ENCODE data around the gene TMEM266.

The TMEM266 gene

DNA sequence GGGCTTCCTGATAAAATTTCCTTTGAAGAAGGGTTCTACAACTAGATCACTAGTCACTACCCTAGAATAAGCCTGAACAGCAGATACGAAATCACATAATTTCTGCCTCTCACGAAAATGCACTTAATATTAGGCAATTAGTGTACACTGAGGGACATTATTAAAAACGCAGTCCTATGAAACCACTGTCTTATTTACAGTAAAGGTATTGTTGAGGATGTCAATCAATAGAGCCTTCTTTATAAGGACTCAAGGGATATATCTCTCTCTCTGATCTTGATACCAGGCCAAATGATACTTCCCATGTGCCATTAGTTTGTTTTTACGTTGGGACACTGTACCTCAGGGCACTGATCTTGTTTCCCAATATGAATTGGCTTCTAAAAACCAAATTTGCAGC is 191.9 kb downstream of the TMEM266 start:
- TF ChIP-seq ZNF214 (tag by site-specific recombination; IDR thresholded peaks at IDR 0.05; ENCODE audit: borderline replicate concordance) (peak; percentile 96), ZBTB8A (tag by site-specific recombination; IDR thresholded peaks at IDR 0.05) (no peak), ZNF394 (tag by site-specific recombination; IDR thresholded peaks at IDR 0.05; ENCODE audit: borderline replicate concordance) (no peak), HOXC10 (CRISPR knock-in tag; IDR thresholded peaks at IDR 0.05) (no peak), ZFP69B (tag by site-specific recombination; IDR thresholded peaks at IDR 0.05) (no peak)
- TF ChIP-seq, protein P1, sequence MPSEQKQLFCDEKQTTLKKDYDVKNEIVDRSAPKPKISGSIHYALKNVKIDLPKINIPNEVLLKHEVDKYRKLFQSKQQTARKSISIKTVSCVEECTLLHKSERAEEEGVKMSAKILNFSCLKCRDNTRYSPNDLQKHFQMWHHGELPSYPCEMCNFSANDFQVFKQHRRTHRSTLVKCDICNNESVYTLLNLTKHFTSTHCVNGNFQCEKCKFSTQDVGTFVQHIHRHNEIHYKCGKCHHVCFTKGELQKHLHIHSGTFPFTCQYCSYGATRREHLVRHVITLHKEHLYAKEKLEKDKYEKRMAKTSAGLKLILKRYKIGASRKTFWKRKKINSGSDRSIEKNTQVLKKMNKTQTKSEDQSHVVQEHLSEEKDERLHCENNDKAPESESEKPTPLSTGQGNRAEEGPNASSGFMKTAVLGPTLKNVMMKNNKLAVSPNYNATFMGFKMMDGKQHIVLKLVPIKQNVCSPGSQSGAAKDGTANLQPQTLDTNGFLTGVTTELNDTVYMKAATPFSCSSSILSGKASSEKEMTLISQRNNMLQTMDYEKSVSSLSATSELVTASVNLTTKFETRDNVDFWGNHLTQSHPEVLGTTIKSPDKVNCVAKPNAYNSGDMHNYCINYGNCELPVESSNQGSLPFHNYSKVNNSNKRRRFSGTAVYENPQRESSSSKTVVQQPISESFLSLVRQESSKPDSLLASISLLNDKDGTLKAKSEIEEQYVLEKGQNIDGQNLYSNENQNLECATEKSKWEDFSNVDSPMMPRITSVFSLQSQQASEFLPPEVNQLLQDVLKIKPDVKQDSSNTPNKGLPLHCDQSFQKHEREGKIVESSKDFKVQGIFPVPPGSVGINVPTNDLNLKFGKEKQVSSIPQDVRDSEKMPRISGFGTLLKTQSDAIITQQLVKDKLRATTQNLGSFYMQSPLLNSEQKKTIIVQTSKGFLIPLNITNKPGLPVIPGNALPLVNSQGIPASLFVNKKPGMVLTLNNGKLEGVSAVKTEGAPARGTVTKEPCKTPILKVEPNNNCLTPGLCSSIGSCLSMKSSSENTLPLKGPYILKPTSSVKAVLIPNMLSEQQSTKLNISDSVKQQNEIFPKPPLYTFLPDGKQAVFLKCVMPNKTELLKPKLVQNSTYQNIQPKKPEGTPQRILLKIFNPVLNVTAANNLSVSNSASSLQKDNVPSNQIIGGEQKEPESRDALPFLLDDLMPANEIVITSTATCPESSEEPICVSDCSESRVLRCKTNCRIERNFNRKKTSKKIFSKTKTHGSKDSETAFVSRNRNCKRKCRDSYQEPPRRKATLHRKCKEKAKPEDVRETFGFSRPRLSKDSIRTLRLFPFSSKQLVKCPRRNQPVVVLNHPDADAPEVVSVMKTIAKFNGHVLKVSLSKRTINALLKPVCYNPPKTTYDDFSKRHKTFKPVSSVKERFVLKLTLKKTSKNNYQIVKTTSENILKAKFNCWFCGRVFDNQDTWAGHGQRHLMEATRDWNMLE (tag by site-specific recombination; conservative IDR thresholded peaks at IDR 0.05; ENCODE audit: low read depth) = no peak
- H3K9me3 ChIP-seq (ENCODE audit: control insufficient read depth, insufficient read depth, low read depth, low read length) = peaks cover 2% of the 10 kb centered on the region; the same call in 1 of the 2 replicates
- H3K36me3 ChIP-seq (ENCODE audit: control insufficient read depth in 2 of 2, insufficient read depth in 1 of 2, low read length in 2 of 2) = peaks cover 3 to 28% of the 10 kb centered on the region in 2 experiments
- no peak overlapping the region for H3K4me3 ChIP-seq (ENCODE audit: low read depth, low read length)
- ChIA-PET POLR2A (no interaction called here), CTCF (interaction anchor here (1.6 to 1.8 kb wide), 2 partner anchors 16 to 61 kb away, joined by 4 to 5 read pairs; no protein-coding TSS in a partner anchor)
- no peaks in the 10 kb centered on the region for H3K4me1 ChIP-seq (ENCODE audit: control insufficient read depth, insufficient read depth, low read length)
- no peak overlapping the region for H3K27ac ChIP-seq (ENCODE audit: extremely low read depth, low read depth, low read length)

DNA sequence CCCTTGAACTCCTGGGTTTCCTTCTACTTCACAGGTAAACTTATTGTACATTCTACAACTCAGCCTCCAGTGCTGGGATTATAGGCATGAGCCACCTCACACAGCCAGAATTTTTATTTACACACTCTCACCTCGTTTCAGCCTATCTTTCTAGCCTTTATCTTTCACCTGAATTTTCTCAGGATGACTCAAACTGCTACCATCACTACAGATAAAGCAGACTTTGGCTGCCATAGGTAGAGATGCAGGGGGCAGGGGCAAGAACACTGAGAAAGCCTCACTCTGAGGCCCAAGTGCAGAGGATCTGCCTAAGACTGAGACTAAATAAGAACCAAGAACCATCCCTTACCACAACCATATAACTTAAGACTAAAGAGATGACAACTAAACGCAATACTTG is 192.5 kb downstream of the TMEM266 start:
- POLR2A ChIA-PET = no interaction called here

More for the DNA sequence above, 192.5 kb downstream of the TMEM266 start:
- Histone ChIP-seq H3K27ac (ENCODE audit: extremely low read depth, low read depth, low read length) (no peak overlapping the region), H3K4me1 (ENCODE audit: control insufficient read depth, insufficient read depth, low read length) (no peaks in the 10 kb centered on the region), H3K9me3 (ENCODE audit: control insufficient read depth, insufficient read depth, low read depth, low read length) (peaks cover 2% of the 10 kb centered on the region; the same call in 1 of the 2 replicates), H3K4me3 (ENCODE audit: low read depth, low read length) (no peak overlapping the region), H3K36me3 (ENCODE audit: control insufficient read depth in 2 of 2, insufficient read depth in 1 of 2, low read length in 2 of 2) (peaks cover 3 to 28% of the 10 kb centered on the region in 2 experiments)
- TF ChIP-seq ZNF311 (tag by site-specific recombination; IDR thresholded peaks at IDR 0.05; ENCODE audit: borderline replicate concordance) = no peak
- no peak for TF ChIP-seq ZNF600 (tag by site-specific recombination; IDR thresholded peaks at IDR 0.05)
- TF ChIP-seq ZBTB20 (tag by site-specific recombination; IDR thresholded peaks at IDR 0.05) = no peak
- TF ChIP-seq, protein P2, sequence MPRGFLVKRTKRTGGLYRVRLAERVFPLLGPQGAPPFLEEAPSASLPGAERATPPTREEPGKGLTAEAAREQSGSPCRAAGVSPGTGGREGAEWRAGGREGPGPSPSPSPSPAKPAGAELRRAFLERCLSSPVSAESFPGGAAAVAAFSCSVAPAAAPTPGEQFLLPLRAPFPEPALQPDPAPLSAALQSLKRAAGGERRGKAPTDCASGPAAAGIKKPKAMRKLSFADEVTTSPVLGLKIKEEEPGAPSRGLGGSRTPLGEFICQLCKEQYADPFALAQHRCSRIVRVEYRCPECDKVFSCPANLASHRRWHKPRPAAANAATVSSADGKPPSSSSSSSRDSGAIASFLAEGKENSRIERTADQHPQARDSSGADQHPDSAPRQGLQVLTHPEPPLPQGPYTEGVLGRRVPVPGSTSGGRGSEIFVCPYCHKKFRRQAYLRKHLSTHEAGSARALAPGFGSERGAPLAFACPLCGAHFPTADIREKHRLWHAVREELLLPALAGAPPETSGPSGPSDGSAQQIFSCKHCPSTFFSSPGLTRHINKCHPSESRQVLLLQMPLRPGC (tag by site-specific recombination; IDR thresholded peaks at IDR 0.05) = no peak
- TF ChIP-seq ZNF335 (tag by site-specific recombination; conservative IDR thresholded peaks at IDR 0.05) = no peak
- TF ChIP-seq, protein P3, sequence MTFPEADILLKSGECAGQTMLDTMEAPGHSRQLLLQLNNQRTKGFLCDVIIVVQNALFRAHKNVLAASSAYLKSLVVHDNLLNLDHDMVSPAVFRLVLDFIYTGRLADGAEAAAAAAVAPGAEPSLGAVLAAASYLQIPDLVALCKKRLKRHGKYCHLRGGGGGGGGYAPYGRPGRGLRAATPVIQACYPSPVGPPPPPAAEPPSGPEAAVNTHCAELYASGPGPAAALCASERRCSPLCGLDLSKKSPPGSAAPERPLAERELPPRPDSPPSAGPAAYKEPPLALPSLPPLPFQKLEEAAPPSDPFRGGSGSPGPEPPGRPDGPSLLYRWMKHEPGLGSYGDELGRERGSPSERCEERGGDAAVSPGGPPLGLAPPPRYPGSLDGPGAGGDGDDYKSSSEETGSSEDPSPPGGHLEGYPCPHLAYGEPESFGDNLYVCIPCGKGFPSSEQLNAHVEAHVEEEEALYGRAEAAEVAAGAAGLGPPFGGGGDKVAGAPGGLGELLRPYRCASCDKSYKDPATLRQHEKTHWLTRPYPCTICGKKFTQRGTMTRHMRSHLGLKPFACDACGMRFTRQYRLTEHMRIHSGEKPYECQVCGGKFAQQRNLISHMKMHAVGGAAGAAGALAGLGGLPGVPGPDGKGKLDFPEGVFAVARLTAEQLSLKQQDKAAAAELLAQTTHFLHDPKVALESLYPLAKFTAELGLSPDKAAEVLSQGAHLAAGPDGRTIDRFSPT (tag by site-specific recombination; IDR thresholded peaks at IDR 0.05) = no peak
- TF ChIP-seq ZFP69B (tag by site-specific recombination; IDR thresholded peaks at IDR 0.05) = no peak
- TF ChIP-seq HOXA7 (CRISPR knock-in tag; IDR thresholded peaks at IDR 0.05; ENCODE audit: borderline replicate concordance) = no peak
- TF ChIP-seq ZNF707 (tag by site-specific recombination; IDR thresholded peaks at IDR 0.05) = no peak
- TF ChIP-seq YY1 (tag by site-specific recombination; IDR thresholded peaks at IDR 0.05) = no peak
- TF ChIP-seq, protein P4, sequence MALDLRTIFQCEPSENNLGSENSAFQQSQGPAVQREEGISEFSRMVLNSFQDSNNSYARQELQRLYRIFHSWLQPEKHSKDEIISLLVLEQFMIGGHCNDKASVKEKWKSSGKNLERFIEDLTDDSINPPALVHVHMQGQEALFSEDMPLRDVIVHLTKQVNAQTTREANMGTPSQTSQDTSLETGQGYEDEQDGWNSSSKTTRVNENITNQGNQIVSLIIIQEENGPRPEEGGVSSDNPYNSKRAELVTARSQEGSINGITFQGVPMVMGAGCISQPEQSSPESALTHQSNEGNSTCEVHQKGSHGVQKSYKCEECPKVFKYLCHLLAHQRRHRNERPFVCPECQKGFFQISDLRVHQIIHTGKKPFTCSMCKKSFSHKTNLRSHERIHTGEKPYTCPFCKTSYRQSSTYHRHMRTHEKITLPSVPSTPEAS (tag by site-specific recombination; IDR thresholded peaks at IDR 0.05) = no peak
- TF ChIP-seq, protein P5, sequence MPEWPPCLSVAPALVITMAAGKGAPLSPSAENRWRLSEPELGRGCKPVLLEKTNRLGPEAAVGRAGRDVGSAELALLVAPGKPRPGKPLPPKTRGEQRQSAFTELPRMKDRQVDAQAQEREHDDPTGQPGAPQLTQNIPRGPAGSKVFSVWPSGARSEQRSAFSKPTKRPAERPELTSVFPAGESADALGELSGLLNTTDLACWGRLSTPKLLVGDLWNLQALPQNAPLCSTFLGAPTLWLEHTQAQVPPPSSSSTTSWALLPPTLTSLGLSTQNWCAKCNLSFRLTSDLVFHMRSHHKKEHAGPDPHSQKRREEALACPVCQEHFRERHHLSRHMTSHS (tag by site-specific recombination; IDR thresholded peaks at IDR 0.05) = no peak
- TF ChIP-seq ZNF394 (tag by site-specific recombination; IDR thresholded peaks at IDR 0.05; ENCODE audit: borderline replicate concordance) = no peak
- no peak for TF ChIP-seq ZNF416 (tag by site-specific recombination; IDR thresholded peaks at IDR 0.05)
- no peak for TF ChIP-seq ZNF404 (tag by site-specific recombination; IDR thresholded peaks at IDR 0.05)
- CTCF ChIA-PET = no interaction called here
